Superior temporal gyrus (tissue), 1 donor: ENCODE measurements around the gene CDK6.
"Not testable (repeated sequence)": the region's sequence is repeated elsewhere in the genome, so short reads cannot be mapped to it uniquely, and the experiment has no call there.

ENCODE experiments used
- DNase-seq: peaks from one replicate; pipeline ENCODE4 v3.0.0-alpha.2; 2016; ENCODE audit errors: extremely low spot score

Gene CDK6

DNA sequence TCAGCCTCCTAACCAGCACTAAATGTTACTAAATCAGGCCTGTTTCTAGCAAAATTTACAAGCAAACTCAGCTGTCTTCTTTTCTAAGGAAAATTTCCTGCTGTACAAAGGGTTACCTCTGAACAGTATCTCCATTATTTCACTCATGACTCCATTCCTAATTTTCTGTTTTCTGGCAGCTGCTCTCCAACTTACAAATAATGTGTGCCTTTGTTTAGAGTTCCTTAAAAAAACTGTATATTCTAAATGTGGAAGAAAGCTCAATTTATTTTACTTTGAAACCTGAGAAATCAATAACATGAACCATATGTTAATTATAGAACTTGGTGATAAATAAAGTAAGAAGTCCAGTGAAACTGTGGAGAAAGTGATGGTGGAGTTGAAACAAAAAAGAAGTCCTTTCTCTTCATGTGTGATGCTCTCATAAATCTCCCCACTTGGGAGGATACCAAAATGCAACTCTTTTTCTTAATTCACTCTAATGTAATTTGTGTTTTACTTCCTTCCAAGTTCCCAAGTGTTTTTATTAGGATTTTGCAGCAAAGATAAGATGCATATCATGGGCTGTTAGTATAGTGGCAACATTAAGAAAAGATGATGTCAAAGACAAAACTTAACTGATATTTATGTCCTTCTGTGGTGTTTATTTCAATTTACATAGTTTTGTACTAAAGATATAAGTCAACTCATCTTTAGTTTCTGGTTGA lies 74.8 kb downstream of the CDK6 start:
- DNase-seq: peak; percentile 88

GRCh38 chr7:92758796-92759431 lies 77.5 kb downstream of the CDK6 start:
- DNase-seq: no peak

DNA sequence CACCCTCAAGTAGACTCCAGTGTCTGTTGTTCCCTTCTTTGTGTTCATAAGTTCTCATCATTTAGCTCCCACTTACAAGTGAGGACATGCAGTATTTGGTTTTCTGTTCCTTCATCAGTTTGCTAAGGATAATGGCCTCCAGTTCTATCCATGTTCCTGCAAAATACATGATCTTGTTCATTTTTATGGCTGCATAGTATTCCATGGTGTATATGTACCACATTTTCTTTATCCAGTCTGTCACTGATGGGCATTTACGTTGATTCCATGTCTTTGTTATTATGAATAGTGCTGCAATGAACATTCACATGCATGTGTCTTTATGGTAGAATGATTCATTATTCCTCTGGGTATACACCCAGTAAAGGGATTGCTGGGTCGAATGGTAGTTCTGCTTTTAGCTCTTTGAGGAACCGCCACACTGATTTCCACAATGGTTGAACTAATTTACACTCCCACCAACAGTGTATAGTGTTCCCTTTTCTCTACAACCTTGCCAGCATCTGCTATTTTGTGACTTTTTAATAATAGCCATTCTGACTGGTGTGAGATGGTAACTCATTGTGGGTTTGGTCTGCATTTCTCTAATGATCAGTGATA lies 79.0 kb downstream of the CDK6 start:
- DNase-seq: not testable (repeated sequence)

- DNase-seq: no peak
These were observed 80.7 kb downstream of the CDK6 start for GRCh38 chr7:92755680-92756079.

DNA sequence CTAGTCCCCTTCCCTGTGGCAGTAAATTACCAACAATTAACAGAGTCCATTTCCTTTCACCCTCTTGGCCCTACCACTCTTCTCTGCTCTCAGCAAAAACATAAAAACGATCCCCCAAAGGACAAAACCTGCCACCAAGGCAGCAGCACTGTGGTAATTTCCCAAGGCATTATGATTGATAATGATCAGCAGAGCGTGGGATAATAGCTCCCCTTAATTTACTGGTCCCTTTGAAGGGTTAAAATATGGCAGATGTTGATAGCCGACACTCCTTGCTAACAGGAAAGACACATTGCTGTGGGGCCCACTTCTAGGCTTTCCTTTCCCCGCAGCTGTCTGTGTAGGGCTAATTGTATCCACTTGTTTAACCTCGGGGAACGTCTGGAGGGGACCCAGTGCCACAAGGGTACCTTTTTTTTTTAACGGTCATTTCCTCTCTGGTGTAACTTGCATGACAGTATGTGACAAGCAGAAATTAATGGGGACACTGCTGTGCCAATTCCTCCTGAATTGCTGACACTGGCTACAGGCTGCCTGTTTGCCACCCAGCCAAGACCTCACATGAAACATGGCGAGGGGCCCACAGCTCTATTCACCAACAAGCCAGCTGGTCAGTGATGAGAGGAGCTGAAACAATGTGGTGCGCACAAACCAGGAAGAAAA lies 81.3 kb downstream of the CDK6 start:
- peak; percentile 80 for DNase-seq

- no peak for DNase-seq
These were observed 82.8 kb downstream of the CDK6 start for GRCh38 chr7:92753614-92754013.

GRCh38 chr7:92751902-92752901 lies 84.2 kb downstream of the CDK6 start:
- no peak for DNase-seq

DNA sequence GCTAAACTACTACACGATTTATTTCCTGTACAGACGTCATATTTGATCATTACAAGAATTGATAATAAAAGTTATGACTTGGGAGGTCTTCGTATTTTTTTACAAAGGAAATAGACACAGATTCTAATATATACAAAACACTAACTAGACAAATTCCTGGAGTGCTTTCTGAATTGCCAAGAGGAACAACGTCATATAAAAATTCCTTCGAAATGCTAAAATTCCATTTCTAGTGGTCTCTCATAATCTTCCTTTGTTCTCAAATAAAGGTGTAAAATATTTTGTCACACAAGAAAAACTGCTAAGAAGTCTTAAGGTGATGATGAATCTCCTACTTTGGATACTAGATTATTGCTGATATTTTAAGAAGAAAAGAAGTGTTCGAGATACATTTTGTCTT lies 85.4 kb downstream of the CDK6 start:
- DNase-seq: no peak

- DNase-seq: no peak
These were observed 85.9 kb downstream of the CDK6 start for GRCh38 chr7:92750447-92750839.

GRCh38 chr7:92749832-92750446 lies 86.4 kb downstream of the CDK6 start:
- DNase-seq: no peak

DNA sequence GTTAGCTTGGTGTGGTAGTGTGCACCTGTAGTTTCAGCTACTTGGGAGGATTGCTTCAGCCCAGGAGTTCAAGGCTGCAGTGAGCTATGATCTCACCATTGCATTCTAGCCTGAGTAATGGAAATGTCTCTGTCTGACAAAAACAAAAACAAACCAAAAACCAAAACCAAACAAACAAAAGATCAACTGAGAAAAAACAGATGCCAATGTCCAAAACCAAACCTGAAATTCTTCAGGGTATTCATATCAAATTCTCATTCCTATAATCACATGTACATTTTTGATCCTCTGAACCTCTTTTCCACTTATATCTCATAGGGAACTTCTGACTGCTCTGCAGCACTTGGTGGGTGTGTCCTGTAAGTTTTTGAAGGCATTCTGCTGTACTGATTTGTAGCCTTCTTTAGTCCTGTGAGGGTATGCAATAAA lies 87.0 kb downstream of the CDK6 start:
- no peak for DNase-seq

- no peak for DNase-seq
These were observed 87.9 kb downstream of the CDK6 start for GRCh38 chr7:92748495-92748894.

GRCh38 chr7:92747041-92747835 lies 89.1 kb downstream of the CDK6 start:
- DNase-seq: no peak

DNA sequence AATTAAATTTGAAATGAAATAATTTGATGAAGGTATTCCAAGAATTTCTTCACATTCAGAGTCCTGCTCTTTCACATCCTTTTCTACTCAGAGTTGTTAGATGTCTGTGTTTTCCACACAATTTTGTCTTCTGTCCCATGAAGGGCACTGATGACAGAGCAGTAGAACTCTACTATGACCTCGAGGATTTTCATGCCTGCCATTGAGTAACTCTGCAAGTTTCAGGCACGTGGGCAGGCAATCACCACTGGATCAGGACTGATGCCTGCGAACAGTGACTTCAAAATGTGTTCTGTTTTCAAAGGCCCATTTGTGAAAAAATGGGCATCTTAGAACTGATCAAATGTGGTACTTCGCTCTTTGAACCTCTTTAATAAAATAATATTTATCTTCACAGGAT lies 91.1 kb downstream of the CDK6 start:
- DNase-seq: no peak

DNA sequence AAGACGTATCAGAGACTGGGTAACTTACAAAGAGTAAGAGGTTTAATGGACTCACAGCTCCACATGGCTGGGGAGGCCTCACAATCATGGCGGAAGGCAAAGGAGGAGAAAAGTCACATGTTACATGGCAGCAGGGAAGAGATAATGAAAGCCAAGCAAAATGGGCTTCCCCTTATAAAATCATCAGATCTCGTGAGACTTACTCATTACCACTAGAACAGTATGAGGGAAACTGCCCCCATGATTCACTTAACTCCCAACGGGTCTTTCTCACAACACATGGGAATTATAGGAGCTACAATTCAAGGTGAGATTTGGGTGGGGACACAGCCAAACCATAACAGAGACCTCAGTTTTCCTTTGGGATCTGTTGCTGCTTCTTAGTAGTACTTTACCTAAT lies 92.2 kb downstream of the CDK6 start:
- DNase-seq: not testable (repeated sequence)

GRCh38 chr7:92742186-92742585 lies 94.2 kb downstream of the CDK6 start:
- DNase-seq: no peak

DNA sequence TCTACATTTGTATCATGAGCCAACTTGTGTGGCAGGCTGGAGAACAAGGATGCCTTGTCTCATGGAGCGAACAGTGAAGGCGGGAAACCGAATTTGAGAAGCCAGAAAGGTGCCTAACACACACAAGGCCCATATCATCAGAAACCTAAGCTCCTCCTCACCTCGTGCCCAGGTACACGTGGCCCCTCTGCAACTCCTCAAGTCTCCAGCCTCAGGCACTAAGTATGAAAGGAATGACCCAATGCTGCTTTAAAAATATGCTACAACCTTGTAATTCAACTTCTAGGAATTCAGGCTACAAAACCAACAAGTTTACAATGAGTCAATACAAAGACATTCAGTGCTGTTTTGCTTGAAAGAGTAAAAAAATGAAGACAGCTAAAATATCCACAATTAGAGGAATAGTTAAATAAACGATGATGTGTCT lies 95.7 kb downstream of the CDK6 start:
- no peak for DNase-seq

DNA sequence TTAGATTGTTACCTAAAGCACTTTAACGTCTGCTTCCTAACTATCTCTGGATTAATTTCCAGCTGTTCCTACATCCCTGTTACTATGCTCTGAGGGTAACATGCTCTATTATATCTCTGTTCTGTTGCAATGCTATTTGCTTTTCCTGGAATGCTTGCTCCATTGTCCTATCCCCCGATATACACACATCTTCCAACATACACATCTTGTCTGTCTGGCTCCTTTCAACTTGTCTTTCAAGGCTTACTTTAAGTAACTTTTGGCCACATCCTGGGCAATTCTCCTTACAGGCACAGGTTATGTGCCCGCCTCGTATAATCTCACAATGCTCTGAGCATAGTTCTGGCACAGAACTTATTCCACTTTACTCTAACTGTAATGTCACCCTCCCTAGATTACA lies 96.2 kb downstream of the CDK6 start:
- DNase-seq: no peak

- DNase-seq: no peak
These were observed 97.3 kb downstream of the CDK6 start for GRCh38 chr7:92739091-92739490.

DNA sequence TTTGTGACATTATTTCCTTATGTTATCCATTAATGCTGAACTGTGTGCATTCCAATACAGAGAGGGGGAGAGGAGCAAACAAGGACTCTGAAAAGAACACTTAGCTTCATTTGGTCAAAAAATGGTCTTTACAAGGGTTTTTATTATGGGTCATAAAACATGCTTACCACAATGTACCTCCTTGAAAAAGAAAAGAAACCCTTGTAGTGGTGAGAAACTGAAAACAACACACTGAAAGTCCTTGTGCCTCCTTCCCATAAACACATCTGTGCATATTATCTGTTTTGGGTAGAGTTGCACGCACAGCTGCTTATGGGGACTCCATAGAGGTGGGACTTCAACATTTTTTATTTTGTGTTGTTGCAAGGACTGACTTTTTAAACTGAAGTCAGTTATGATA lies 98.7 kb downstream of the CDK6 start:
- no peak for DNase-seq
